Gastroesophageal sphincter (tissue), 4 donors: ENCODE data around the gene TMEM40. TPM values are rescaled to one million over a fixed set of nuclear protein-coding genes. Genes with fewer than 3 reads are reported as not detected.

Experiments
- ATAC-seq: fragments of 150-250 bp; one replicate; pipeline ENCODE4 v1.9.1; 2016; ENCODE audit warnings: mild to moderate bottlenecking, moderate library complexity
- H3K27ac ChIP-seq, 4 donors: fragments of 200-600 bp; sonication (generic) in 3 of 4; 1 replicate in 3 of 4; 2 replicates in 1 of 4; pipeline ENCODE4 v1.5.1; 2016 to 2019
- H3K27me3 ChIP-seq: fragments of 200-600 bp; sonication (generic); one replicate; pipeline ENCODE4 v1.5.1; 2019
- H3K36me3 ChIP-seq, 2 donors: fragments of 200-600 bp; sonication (generic); one replicate each; pipeline ENCODE4 v1.5.1; 2019; ENCODE audit warnings: control low read depth in 1 of 2
- H3K4me1 ChIP-seq, 3 donors: fragments of 200-600 bp; sonication (generic); 1 replicate in 2 of 3; 2 replicates in 1 of 3; pipeline ENCODE4 v1.5.1; 2016 to 2019; ENCODE audit warnings: control low read depth in 2 of 3
- H3K4me3 ChIP-seq, 2 donors: fragments of 200-600 bp; sonication (generic); one replicate each; pipeline ENCODE4 v1.5.1; 2019; ENCODE audit warnings: mild to moderate bottlenecking in 1 of 2, moderate library complexity in 1 of 2
- H3K9me3 ChIP-seq, 3 donors: fragments of 200-600 bp; sonication (generic); one replicate each; pipeline ENCODE4 v1.5.1; 2017 to 2019; ENCODE audit warnings: control low read depth in 2 of 3
- EP300 ChIP-seq: sonication (generic); formaldehyde crosslinking; IDR thresholded peaks from one replicate; pipeline ENCODE4 v1.6.1; 2017; ENCODE audit warnings: antibody characterized with exemption, mild to moderate bottlenecking
- POLR2A ChIP-seq, 2 donors: fragments of 450-650 bp; IDR thresholded peaks; one replicate each; pipeline ENCODE4 v1.6.1; 2017; ENCODE audit warnings: antibody characterized with exemption in 2 of 2, mild to moderate bottlenecking in 2 of 2, moderate library complexity in 1 of 2
- POLR2AphosphoS5 ChIP-seq: sonication (generic); formaldehyde crosslinking; IDR thresholded peaks from one replicate; pipeline ENCODE4 v1.6.1; 2017; ENCODE audit warnings: antibody characterized with exemption
- WGBS, 2 donors: methylation state at CpG; one replicate each; pipeline ENCODE4 v1.1.5; 2018; ENCODE audit warnings: low coverage in 1 of 2; 5-methylcytosine and 5-hydroxymethylcytosine counted together
- total RNA-seq, 4 donors: library from RNA; depleted of rRNA; stranded (reverse); fragments of >200 nt; gene quantifications; one replicate each; pipeline ENCODE4 v1.1.0, GENCODE V29; 2016
- TF ChIP-seq, protein P1 (sequence below), 4 experiments: fragments of 200-600 bp in 2 of 4; fragments of 450-650 bp in 2 of 4; sonication (generic) in 1 of 4; IDR thresholded peaks; one replicate each; pipeline ENCODE4 v1.5.1; 2017 to 2019; ENCODE audit warnings: antibody characterized with exemption in 4 of 4, mild to moderate bottlenecking in 2 of 4, moderate library complexity in 2 of 4

TMEM40 gene
- total RNA-seq, 4 donors from 2014 or later = 3.0 TPM; not detected in 3

DNA sequence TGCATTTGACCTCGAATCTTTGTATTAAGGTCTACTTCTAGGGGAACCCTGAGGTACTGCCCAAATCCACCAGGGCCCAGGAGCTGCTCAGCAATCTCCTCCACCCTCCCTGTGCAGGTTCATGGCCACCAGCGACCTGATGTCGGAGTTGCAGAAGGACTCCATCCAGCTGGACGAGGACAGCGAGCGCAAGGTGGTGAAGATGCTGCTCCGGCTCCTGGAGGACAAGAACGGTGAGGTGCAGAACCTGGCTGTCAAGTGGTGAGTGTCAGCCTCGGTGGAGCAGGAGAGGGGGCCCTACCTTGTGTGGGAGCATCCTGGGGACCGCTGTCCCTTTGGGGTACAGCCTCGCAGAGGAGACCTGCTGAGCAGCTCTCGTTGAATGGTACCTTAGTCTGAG is 44.3 kb upstream of the TMEM40 start:
- TF ChIP-seq POLR2AphosphoS5 = no peak
- TF ChIP-seq EP300 = no peak
- no peak for TF ChIP-seq POLR2A (IDR thresholded peaks at IDR 0.05)
- TF ChIP-seq, protein P1, sequence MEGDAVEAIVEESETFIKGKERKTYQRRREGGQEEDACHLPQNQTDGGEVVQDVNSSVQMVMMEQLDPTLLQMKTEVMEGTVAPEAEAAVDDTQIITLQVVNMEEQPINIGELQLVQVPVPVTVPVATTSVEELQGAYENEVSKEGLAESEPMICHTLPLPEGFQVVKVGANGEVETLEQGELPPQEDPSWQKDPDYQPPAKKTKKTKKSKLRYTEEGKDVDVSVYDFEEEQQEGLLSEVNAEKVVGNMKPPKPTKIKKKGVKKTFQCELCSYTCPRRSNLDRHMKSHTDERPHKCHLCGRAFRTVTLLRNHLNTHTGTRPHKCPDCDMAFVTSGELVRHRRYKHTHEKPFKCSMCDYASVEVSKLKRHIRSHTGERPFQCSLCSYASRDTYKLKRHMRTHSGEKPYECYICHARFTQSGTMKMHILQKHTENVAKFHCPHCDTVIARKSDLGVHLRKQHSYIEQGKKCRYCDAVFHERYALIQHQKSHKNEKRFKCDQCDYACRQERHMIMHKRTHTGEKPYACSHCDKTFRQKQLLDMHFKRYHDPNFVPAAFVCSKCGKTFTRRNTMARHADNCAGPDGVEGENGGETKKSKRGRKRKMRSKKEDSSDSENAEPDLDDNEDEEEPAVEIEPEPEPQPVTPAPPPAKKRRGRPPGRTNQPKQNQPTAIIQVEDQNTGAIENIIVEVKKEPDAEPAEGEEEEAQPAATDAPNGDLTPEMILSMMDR (IDR thresholded peaks at IDR 0.05) = no peak
- WGBS, 2 donors = 100% methylated on average over 2 of the region's 12 CpGs; no CpG with 5 or more reads in 1 of the 2 donors
- Histone ChIP-seq H3K9me3 (no peaks in the 10 kb centered on the region), H3K36me3 (peaks cover 0 to 54% of the 10 kb centered on the region in 2 donors), H3K27ac (no peak overlapping the region), H3K4me1 (peaks cover 0 to 10% (median 0%) of the 10 kb centered on the region in 3 donors), H3K4me3 (no peak overlapping the region), H3K27me3 (no peaks in the 10 kb centered on the region)
- ATAC-seq = no peak

DNA sequence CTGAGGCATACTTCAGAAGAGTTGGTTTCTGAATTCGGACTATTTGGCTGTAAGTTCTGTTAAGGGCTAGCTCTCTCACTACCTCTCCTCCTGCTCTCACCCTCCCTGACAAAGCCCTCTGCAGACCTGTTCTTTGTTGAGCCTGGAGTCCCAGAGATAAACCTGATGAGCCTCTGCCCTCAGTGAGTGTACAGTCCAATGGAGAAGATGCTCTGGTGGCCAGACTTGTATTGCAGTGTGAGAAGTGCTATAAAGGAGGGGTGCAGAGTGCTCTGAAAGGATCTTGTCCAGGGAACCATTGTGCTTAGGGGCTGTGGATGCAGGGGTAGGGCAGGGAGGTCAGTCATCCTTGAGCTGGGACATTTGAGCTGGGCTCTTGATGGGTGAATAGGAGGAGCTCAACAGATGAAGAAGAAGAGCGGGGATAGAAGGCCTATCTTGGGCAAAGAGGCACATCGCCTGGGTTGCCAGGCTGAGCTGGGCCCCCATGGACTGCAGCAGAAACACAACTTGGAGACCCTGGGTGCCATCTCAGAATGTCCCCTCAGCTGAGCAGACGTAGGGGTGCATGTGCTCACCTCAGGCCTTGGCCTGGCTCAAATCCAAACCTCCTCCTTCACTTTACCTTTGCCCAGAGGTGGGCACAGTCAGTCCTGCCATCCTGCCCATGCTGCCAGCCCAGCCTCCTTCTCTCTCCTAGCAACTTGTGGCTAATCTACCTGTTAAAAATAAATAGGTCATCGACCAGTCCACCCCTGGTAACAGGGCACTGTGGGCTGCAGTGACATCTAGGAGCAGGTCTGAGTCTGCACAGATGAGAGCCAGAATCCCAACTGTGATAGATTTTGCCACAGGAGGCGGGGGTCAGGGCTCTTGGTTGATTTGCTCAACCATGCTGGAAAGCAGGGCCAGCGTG is 40.7 kb upstream of the TMEM40 start:
- Histone ChIP-seq H3K27me3 (no peaks in the 10 kb centered on the region), H3K4me1 (peaks cover 0 to 35% (median 5%) of the 10 kb centered on the region in 3 donors), H3K4me3 (no peak overlapping the region), H3K27ac (peak overlapping the region in 2 of 4 donors; percentile 24 to 93), H3K9me3 (no peaks in the 10 kb centered on the region), H3K36me3 (peaks cover 0 to 18% of the 10 kb centered on the region in 2 donors)
- no peak for ATAC-seq
- WGBS, 2 donors = 70 to 80% methylated on average over 1 to 2 of the region's 7 CpGs
- TF ChIP-seq, protein P1 (IDR thresholded peaks at IDR 0.05) = peak in 1 of 4 experiments; percentile 9
- TF ChIP-seq EP300 (no peak), POLR2AphosphoS5 (no peak)

DNA sequence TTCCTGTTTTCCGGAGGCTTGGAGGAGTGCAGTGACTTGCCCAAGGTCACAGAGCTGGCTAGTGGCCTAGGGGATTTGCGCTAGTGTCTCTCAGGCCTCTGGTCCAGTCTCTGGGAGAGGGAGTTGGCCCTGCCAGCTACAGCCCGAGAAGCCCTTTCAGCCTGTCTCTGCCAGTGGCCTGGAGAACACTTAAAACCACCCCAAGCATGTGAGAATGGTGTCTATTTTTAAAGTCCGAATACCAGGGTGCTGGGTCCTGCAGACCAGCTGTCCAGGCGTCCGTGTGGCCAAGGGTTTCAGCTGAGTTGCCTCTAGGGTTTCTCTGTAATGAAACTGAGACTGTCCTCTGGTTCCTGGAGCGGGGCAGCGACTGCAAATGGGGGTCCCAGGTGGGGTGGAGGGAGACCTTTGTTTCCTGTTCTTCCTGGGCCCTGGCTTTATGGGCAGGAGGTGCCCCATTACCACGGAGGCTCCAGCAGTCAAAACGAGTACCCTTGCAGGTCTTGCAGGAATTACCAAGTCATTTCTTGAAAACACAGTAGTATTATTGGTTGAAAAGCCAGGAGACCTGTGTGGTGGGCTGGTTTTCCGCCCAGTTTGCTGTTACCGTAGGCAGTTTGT is 39.6 kb upstream of the TMEM40 start:
- no peak for ATAC-seq
- no peaks in the 10 kb centered on the region for H3K9me3 ChIP-seq
- peaks cover 0 to 7% of the 10 kb centered on the region in 2 donors for H3K36me3 ChIP-seq
- peak overlapping the region in 3 of 4 donors; percentile 92 to 93 (median 93) for H3K27ac ChIP-seq
- no peak for TF ChIP-seq POLR2A (IDR thresholded peaks at IDR 0.05)
- TF ChIP-seq, protein P1 (IDR thresholded peaks at IDR 0.05) = no peak
- no peak for TF ChIP-seq POLR2AphosphoS5
- TF ChIP-seq EP300 = no peak
- no peaks in the 10 kb centered on the region for H3K27me3 ChIP-seq
- peaks cover 0 to 35% (median 5%) of the 10 kb centered on the region in 3 donors for H3K4me1 ChIP-seq
- H3K4me3 ChIP-seq = no peak overlapping the region
- 49 to 55% methylated on average over 4 to 5 of the region's 12 CpGs for WGBS, 2 donors

DNA sequence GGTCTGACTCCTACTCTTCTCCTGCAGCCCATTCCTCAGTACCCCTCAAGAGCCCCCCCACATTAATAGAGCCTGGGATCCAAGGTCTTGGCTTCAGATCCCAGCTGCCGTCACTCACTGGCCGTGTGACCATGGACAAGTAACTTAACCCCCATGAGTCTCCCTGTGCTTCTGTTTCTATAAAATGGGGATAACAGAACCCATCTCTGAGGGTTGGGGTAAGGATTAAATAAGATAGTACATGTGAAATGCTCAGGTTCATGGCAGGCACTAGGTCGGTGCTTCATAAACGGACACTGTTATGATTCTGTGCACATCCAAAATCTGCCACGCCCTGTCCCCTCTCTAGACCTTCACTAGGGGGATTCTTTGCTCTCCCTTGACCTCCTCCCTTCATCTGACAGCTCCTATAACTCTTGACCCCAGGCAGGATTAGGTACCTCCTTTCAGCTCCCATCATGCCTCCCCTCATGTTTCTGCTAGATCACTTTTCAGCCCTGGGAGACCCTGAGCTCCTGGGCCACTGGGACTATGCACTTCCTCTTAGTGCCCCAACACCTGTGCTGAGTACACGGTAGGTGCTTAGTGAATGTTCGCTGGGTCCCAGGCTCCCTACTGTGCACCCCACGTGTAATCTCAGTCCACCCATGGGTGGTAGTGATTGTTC is 39.0 kb upstream of the TMEM40 start:
- no peak for ATAC-seq
- Histone ChIP-seq H3K36me3 (peaks cover 0 to under 1% of the 10 kb centered on the region in 2 donors), H3K4me1 (peaks cover 0 to 35% (median 5%) of the 10 kb centered on the region in 3 donors), H3K4me3 (no peak overlapping the region), H3K27ac (peak overlapping the region in 3 of 4 donors; percentile 92 to 93 (median 93)), H3K27me3 (no peaks in the 10 kb centered on the region), H3K9me3 (no peaks in the 10 kb centered on the region)
- TF ChIP-seq, protein P1 (IDR thresholded peaks at IDR 0.05) = no peak
- TF ChIP-seq POLR2AphosphoS5 = no peak
- TF ChIP-seq EP300 = no peak
- TF ChIP-seq POLR2A (IDR thresholded peaks at IDR 0.05) = no peak
- WGBS, 2 donors = 49 to 52% methylated on average over 3 to 8 of the region's 8 CpGs
